NCI-H146 (cell line): ENCODE data around the gene AZU1.

Experiments used
- DNase-seq: peaks from one replicate; lab custom pipeline; 2025; lab: John Stamatoyannopoulos, UW

Gene AZU1

GRCh38 chr19:797528-798414 is 29.9 kb upstream of the AZU1 start:
- peak; percentile 81 for DNase-seq

- DNase-seq: no peak
These were observed 29.1 kb upstream of the AZU1 start for GRCh38 chr19:798415-799075.

GRCh38 chr19:799076-799881 is 28.4 kb upstream of the AZU1 start:
- DNase-seq: no peak

- no peak for DNase-seq
These were observed 27.1 kb upstream of the AZU1 start for GRCh38 chr19:800360-801029.

GRCh38 chr19:801030-801860 is 26.4 kb upstream of the AZU1 start:
- no peak for DNase-seq

GRCh38 chr19:801861-802497 is 25.7 kb upstream of the AZU1 start:
- no peak for DNase-seq

GRCh38 chr19:802498-803098 is 25.0 kb upstream of the AZU1 start:
- DNase-seq: no peak

- DNase-seq: no peak
These were observed 24.5 kb upstream of the AZU1 start for GRCh38 chr19:803099-803561.

GRCh38 chr19:803686-804418 is 23.8 kb upstream of the AZU1 start:
- DNase-seq: no peak

- no peak for DNase-seq
These were observed 23.0 kb upstream of the AZU1 start for GRCh38 chr19:804419-805165.

GRCh38 chr19:805166-805551 is 22.5 kb upstream of the AZU1 start:
- no peak for DNase-seq

- no peak for DNase-seq
These were observed 21.8 kb upstream of the AZU1 start for GRCh38 chr19:805600-806550.

GRCh38 chr19:806815-807421 is 20.7 kb upstream of the AZU1 start:
- DNase-seq: no peak

- no peak for DNase-seq
These were observed 19.8 kb upstream of the AZU1 start for GRCh38 chr19:807627-808422.

- no peak for DNase-seq
These were observed 19.2 kb upstream of the AZU1 start for GRCh38 chr19:808423-808775.

- DNase-seq: no peak
These were observed 17.4 kb upstream of the AZU1 start for GRCh38 chr19:810077-810855.
